Measurements from ENCODE around the gene PGRMC2.
A peak's percentile ranks its signal among the peaks of the same experiment; 100 is the strongest.

Gene PGRMC2, protein sequence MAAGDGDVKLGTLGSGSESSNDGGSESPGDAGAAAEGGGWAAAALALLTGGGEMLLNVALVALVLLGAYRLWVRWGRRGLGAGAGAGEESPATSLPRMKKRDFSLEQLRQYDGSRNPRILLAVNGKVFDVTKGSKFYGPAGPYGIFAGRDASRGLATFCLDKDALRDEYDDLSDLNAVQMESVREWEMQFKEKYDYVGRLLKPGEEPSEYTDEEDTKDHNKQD

DNA sequence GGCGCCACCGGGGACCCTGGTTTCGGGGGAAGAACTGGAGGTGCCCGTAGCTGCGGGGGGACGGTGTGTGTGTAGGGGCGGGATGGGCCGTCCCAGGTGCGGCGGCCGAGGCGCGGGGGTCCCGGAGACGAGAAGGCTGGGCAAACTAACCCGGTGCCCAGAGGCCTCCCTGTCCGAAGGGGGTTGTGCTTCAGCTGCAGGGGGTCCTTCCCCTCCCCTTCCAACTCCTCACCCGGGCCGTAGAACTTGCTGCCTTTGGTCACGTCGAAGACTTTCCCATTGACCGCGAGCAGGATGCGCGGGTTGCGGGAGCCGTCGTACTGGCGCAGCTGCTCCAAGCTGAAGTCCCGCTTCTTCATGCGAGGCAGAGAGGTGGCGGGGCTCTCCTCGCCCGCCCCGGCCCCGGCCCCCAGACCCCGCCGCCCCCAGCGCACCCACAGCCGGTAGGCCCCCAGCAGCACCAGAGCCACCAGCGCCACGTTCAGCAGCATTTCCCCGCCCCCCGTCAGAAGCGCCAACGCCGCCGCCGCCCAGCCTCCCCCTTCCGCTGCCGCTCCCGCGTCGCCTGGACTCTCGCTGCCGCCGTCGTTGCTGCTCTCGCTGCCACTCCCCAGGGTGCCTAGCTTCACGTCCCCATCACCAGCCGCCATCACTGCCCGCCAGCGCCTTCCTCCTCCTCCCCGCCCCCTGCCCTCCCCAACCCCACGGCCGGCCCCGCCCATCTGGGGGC, at the start of gene PGRMC2:
PGRMC2 (minus strand) TSS at position 673 of the 730 bp plus-strand sequence; CDS start at position 650, 23 bp downstream.
- peak; percentile 65 for DNase-seq

DNA sequence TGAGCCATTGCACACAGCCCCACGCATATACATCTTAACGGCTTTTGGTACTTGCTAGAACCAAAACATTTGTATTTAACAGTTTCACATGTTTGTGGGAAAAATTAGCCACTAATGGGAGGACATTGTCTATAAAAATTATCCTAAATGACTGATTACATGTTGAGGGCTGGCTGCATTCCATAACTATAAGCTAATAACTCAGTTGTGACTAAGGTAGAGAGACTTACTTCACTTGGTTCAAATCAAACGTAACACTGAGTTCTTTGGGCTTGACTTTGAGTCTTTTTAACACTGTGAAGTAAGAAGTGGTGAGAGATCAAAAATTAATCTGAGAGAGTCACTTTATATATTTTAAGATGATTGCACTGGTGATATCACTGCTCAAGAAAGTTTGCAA, 47.9 kb upstream of the PGRMC2 start:
- DNase-seq, result no peak

DNA sequence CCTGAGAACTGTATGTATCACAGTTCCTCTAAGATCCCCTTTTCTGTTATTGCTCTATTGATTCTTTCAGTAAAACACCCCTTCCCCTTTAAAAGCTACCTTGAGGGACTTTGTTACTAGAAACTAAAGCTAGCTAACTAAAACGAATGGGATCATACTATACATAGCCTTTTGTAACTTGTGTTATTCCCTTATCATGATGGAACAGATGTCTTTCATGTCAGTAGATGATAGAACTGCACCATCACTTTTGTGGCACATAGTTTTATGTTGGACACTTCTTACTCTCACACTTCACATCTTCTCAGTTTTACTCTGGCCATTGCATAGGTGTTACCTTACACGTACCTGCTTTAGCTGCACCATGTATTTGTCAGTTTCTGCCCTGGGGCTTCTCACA, 46.6 kb upstream of the PGRMC2 start:
- no peak for DNase-seq

DNA sequence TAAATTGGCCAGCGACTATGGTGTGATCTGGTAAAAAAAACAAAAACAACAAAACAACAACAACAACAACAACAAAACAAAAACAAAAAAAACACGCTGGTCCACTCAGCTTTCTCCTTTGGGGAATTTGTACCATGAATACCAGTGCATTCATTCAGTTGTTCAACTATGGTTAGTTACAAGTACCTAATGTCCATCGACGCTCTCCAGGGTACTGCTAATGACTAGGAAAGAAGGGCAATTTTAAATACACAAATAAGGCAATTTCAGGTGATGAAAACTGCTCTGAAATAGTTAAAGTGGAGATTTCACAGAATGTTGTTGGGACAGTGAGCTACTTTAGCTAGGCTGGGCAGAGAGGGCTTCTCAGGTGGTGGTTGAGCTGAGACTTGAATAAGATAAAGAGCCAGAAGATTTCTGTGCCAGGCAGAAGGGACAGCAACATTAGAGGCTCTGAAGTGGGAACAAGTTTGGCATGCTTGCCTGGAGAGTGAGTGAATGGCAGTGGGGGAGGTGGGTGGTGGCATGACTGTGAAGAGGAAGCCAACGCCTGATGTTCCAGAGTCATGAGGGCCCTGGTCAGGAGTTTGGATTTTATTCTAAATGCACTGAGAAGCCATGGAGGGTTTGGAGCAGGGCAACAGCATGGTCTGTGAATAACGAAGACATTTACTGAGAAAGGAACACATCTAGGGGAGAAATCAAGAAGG, 45.9 kb upstream of the PGRMC2 start:
- DNase-seq, result no peak

DNA sequence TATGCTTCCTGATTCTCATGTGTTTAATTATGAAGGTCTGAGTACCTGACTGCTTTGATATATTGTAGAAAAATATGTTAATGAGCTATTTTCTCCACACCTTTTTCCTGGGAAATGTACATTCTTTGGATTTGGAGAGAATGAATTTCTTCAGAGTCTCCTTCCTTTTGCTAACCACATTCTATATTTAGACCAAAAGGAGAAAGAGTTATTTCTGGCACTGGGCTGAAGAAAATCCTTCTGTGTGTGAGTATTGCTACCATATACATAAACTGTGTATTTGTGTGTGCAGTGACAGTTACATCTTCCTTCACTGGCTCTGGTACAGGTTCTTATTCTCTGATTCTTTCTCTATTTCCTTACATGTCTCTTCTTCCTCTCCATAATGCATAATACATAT, 44.5 kb upstream of the PGRMC2 start:
- DNase-seq, result no peak

DNA sequence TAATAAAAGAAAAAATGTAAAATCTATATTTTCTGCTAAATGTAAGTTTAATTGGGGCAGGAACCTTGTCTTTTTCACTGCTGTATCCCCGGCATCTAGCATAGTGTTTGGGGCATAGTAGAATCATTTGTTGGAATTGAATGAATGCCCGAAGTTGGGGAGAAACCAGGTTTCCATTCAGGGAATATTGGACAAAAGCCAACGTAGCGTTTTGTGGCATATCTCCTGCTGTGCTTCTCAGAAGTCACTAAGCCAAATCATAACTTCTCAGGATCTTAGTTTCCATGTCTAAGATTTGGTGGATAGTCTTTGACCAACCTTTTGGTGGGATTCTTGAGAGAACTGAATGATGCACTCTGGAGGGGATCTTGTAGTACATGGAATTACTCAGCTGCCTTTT, 42.0 kb upstream of the PGRMC2 start:
- DNase-seq, result no peak

DNA sequence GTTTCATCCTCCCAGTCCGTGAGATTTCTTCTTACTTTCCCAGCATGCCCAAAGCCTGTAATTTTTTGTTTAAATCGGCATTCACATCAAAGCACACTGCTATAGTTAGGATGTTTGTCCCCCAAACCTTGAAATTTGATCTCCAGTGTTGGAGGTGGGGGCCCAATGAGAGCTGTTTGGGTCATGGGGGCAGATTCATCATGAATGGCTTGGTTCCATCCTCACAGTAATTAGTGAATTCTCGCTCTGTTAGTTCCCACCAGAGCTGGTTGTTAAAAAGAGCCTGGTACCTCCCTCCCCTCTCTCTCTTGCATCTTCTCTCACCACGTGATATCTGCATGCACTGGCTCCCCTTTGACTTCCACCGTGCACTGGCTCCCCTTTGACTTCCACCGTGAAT, 40.5 kb upstream of the PGRMC2 start:
- no peak for DNase-seq

DNA sequence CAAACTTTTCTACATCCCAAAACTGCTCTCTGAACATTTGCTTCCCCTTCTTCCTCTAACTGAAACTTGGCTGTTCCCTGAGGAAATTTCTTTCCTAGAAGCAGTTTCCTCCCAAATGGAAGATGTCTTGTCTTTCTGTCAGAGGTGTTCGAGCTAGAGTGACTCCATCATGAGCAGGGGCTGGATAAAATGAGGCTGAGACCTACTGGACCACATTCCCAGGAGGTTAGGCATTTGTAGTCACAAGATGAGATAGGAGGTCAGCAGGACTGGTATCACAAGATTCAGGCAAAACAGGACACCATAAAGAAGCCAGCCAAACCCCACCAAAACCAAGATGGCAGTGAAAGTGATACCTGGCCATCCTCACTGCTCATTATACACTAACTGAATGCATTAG, 35.8 kb upstream of the PGRMC2 start:
- DNase-seq, result no peak

DNA sequence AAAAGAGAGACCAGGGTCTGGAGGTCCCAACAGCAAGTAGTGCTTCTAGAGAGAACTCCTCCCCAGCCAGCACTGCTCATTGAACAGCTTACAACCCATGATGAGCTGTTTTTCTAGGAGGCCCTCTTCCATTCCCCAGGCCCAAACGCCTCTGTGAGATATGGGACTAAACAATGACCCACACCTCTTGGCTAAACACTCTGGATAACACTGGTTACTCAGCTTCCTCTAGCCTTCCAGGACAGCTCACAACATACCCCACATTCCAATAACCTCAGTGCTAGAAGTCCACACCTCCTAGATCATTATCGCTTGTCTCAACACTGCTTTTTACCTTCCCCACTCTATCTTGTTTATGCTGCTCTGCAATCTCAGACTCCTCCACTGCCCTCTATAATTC, 35.4 kb upstream of the PGRMC2 start:
- DNase-seq, result no peak

DNA sequence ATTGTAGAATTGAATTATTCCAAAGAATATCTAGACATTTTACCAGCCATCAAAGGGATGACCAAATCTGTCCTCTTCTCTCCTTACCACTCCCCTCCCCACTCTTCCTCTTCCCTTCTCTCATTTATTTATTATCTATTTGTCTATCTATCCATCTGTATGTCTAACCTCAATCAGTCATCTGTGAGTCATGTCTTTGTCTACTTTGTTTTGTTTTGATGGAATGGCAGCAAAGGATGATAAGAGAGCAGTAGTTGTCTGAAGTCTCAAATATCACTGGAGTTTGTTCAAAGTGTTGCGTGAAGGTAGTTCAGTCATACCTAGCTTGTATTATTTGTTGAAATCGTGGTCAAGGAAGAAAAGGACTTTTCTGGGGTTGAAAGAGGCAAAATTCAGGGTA, 34.7 kb upstream of the PGRMC2 start:
- DNase-seq, result no peak

DNA sequence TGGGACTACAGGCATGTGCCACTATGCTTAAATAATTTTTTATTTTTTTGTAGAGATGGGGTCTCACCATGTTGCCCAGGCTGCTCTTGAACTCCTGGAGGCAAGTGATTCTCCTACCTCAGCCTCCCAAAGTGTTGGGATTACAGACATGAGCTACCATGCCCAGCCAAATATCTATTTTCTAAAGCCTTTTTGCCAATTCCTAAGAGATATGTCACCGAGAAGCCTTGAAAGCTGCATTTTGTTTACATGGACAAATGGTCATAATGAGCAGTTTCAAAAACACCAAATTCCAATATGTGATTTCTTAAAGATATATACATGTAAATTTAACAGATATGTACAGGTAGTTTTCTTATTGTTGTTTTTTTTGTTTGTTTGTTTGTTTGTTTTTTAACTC, 33.0 kb upstream of the PGRMC2 start:
- DNase-seq, result no peak

DNA sequence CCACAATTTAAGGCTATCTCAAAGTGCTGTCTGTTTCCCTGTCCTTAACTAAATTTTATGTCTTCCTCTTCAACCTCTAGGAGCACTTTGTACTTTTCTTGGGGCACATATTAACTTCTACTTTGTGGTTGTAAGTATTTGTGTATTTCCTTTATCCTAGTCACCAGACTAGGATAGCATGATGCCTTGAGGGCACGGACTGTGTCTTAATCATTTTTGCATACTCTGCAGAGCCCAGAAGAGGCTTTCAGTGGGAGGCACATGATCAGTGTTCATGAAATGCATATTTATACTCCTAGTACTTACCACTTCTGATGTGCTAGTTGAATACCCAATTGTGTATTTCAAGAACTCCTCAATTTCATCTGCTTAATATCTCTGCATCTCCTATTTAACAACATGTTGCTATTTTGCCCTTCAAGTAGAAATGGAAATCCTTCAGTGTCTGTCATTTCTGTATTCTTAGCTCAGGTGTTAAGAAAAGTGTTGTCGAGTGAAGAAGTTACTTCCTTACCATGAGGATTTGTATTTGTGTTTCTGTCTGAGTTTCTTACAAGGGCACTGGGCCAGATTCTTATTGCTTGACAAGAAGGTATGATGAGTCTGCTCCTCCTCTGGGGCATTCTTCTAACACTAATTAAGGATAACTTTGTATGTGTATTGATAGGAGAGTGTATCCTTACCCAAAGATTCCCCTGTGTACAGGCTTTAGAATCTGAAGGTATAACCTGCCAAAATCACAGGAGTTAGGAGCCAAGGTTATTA, 28.3 kb upstream of the PGRMC2 start:
- DNase-seq, result no peak

DNA sequence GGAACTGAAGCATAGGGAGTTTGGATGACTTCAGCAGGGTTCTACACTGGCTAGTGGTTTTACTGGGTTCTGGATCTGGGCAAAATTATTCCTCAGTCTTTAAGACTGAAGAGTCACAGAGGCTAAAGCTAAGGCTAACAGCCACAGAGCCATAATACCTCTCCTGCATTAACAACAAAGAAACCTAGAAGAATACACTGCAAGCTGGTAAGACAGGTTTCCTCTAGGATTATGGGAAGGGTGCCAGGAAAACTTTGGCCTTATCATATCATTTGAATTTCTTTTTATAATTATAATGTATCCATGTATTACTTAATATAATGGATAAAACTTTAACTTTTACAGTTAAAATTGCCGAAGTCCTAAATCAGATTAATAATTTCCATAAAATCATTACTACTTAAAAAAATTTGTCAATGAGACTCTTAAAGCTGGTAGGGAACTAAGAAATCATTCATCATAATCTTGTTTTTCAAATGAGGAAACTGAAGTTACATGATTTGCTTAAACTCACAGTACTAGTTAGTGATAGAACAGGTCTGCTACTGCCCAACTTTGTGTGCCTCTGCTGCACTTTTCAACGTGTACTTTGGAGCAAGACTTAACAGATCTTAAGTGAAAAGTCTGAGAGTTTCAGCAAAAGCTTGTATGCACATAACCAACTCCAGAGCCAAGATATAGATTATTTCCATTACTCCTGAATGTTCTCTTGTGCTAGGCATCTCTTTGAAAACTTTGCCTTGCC, 24.2 kb upstream of the PGRMC2 start:
- DNase-seq, result no peak

DNA sequence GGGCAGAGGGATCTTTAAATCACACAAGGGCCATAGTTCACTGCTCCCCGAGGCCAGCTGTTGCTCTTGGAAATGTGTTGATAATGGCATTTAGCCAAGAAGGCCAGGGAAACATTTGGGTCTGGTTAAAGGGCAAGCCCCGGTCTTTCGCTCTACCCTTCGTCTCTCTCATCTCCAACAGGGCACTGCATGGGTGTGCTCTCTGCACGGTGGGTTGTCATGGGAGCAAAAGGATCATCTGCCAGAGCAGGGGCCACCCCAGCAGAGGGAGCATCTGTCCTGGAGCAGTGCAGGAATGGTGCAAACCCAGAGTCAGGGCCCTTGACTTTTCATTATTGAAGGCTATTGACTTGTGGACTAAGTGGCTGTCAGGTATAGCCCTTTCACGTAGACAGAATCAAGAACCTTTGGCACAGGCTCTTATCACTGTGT, 22.7 kb upstream of the PGRMC2 start:
- DNase-seq, result peak; percentile 26

DNA sequence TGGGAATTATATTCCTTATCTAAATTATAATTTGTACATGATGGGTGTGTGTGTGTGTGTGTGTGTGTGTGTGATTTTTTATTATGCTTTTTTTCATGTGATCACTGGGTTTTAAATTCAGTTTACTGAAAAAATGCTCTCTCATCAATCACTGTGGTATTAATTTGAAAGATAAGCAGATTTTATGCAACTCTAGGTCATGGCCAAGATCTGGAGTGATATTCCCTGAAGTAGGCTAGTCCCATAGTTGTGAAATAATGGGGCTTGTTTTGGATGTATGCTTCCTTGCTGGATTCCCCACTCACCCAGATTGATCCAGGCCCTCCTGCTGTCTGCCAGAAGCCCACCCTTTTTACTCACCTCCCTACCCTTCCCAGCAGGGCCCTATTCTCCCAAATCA, 22.0 kb upstream of the PGRMC2 start:
- no peak for DNase-seq

DNA sequence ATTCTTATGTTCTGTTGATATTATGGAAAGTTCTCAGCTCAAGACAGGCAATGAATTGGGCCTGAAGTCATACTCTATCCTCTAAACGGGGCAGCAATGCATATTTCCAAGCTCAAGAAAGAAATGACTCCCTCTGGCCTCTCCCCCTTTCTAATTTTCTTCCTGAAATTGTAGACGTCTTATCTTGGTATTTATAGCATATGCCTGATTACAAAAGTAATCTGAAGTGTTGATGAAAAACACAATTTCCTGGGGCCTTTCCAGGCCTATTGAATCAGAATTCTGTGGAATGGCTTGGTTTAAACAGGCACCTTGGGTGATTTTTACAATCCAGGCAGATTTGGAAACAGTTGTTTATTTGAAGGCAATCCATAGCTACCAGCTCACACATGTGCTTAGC, 21.4 kb upstream of the PGRMC2 start:
- DNase-seq, result no peak

DNA sequence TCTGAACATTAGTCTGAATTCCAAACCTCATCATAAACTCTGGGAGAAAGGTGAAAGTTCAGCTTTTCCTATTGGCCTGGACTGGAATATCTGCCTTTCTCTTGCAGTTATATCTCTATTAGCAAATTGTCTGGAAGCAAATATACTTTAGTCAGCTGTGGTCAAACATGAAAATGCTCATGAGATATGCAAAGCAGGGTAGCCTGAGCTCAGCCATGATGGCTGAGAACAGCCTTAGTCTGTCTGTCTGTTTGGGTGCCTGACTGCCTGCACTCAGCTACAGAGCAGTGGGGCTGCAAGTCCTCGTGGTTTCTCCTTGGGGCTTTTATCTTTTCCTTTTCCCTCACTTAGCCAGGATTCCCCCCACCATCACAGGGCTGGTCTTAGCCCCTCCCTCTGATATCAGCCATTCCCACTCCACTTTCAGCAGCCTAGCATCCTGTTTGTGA, 19.5 kb upstream of the PGRMC2 start:
- DNase-seq, result no peak

DNA sequence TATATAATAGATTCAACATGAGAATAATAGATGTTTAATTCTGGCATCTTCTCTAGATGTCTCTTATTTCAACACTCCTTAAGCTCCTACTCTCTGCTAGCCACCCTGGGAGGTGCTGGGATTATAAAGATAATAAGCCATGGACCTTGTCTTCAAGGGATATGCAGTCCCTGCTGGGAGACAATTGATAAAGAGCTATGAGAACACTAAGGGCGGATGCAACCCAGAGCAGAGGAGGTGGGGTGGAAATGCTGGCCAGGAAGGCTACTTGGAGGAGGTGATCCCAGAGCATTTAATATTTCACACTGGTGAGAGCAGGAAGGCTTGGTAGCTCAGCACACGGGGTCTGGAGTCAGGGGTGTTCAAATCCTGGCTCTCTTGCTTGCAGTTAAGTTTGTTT, 18.3 kb upstream of the PGRMC2 start:
- DNase-seq, result no peak

DNA sequence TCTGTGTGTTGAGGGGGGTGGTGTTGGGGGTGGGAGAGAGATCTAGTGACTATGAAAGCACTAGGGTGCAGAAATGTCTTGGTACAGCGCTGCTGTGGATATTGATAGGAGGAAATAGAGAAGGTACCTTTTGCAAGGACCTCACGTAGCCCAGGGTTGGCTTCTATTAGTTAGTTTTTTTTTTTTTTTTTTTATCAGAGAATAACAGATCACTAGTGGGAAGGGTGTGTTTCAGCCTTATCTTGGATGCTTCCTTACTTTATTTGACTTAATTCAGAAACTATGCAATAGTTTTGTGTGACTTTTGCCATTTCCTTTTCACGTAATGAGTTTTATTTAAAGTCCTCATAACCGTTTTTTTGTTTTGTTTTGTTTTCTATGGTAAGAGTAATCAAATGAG, 16.4 kb upstream of the PGRMC2 start:
- DNase-seq, result no peak

DNA sequence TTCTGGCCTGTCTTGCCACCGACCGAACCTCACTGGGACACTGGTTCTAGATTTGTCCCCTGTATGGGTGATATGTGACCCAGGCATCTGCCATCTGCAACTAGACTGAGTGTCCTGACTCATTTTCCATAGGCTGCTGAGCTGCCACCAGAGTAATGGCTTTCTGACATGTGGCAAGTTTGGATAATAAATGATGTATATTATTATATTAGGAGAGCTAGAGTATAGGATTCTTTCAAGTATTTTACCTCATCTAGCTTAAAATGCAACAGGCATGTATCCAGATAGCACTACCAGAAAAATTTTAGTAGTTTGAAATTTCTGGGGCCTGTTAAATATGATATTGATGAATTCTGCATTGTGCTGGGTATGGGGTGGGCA, 15.8 kb upstream of the PGRMC2 start:
- DNase-seq, result no peak

DNA sequence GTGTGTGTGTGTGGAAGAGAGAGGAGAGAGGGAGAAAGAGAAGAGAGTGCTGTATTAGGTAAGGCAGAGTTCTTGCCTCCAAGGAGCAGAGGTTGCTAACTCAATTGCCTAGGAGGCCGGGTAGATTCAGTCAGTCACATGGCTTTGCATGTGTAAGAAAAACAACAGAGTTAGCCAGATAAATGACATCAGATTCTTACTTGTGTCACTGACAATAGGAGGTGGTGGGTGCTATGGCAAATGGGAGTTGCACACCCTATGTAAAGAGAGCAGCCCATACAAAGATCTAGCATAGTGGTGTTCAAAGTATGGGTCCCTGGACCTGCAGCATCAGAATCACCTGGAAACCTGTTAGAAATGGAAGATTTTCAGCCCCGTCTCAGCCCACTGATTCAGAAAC, 14.4 kb upstream of the PGRMC2 start:
- DNase-seq, result no peak

DNA sequence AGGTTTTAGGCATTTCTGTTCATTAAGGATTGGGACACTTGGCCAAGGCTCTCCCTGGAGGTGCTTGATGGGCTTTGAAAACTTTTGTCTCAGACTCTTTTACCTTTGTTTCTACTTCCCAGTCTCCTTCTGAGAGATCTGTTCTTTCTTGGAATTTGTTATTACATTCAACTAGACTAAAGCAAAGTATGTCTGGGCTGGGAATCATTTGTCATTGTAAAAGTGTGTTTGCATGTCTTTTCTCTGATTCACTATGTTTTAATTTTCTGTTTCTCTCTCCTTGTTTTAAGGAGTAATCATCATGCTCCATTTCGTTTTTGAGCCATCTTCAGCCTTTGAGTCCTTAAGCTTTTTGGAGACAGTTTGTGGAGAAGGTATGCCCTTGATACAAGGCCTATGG, 12.2 kb upstream of the PGRMC2 start:
- DNase-seq, result no peak

DNA sequence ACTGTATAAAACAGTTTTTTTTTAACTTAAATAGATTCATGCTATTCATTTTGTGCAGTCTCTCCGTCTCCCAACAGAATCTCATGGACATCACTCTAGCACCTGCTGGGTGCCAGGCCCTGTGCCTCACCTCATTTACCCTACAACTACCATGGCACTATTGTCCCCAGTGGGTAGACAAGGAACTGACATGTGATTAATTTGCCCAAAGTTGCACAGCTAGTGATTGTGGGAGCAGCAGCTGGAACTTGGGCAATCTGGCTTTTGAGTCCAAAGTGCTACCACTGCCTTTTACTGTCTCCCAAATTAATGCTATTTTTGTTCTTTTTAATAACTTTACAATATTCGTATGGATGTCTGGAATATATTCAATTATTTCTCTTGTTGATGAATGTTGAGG, 11.2 kb upstream of the PGRMC2 start:
- no peak for DNase-seq
